CD4-positive, alpha-beta T cell treated with Interleukin-12 subunit alpha and Interleukin-12 subunit beta, for 1 hour (primary cell): ENCODE data around the gene CELSR2.
"Not testable (repeated sequence)": the region's sequence is repeated elsewhere in the genome, so short reads cannot be mapped to it uniquely, and the experiment has no call there.

ENCODE experiments used
- DNase-seq: peaks from one replicate; pipeline ENCODE4 v3.0.0-alpha.2; 2020

CELSR2 gene, protein sequence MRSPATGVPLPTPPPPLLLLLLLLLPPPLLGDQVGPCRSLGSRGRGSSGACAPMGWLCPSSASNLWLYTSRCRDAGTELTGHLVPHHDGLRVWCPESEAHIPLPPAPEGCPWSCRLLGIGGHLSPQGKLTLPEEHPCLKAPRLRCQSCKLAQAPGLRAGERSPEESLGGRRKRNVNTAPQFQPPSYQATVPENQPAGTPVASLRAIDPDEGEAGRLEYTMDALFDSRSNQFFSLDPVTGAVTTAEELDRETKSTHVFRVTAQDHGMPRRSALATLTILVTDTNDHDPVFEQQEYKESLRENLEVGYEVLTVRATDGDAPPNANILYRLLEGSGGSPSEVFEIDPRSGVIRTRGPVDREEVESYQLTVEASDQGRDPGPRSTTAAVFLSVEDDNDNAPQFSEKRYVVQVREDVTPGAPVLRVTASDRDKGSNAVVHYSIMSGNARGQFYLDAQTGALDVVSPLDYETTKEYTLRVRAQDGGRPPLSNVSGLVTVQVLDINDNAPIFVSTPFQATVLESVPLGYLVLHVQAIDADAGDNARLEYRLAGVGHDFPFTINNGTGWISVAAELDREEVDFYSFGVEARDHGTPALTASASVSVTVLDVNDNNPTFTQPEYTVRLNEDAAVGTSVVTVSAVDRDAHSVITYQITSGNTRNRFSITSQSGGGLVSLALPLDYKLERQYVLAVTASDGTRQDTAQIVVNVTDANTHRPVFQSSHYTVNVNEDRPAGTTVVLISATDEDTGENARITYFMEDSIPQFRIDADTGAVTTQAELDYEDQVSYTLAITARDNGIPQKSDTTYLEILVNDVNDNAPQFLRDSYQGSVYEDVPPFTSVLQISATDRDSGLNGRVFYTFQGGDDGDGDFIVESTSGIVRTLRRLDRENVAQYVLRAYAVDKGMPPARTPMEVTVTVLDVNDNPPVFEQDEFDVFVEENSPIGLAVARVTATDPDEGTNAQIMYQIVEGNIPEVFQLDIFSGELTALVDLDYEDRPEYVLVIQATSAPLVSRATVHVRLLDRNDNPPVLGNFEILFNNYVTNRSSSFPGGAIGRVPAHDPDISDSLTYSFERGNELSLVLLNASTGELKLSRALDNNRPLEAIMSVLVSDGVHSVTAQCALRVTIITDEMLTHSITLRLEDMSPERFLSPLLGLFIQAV (N-terminal part only)

DNA sequence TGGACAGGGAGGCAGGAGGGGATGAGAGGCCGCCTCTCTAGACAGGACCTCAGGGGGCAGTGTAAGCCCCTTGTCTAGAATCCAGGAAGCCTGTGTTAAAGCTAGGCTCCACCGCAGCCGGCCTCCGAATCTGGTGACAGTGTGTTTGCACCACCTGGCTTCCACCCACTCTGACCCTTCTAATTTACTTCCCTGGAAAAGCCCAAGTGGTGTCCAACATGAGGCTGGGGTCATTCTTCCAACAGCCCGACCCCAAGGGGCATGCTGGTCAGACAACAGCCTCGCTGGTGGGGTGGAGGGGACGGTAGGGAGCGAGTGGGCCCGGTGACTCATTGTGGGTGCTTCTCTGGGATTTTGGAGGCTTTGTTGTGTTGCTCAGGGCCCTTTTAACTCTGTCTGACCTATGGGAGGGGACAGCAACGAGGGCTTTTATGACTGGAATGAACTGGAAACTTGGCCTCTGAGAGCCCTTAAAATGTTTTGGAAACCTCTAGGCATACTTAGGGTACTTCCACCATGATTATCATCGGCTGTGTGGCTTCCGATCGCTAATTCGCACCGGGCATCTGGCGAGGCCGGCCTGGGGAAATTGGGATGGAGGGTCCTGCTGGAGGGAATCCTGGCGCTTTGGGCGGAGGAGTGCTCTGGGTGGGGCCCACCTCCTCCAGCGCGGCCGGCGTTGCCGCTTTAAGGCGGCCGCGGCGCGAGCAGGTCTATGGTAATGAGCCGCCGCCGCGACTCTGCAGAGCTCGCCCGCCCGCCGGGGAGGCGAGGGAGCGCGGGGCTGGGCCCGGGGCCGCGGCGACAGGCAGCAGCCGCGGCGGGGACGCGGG, at the start of gene CELSR2:
Gene CELSR2 (plus strand): TSS at position 743 of the 833 bp plus-strand sequence. CDS start 541 bp downstream, outside the sequence.
- peak; percentile 67 for DNase-seq

DNA sequence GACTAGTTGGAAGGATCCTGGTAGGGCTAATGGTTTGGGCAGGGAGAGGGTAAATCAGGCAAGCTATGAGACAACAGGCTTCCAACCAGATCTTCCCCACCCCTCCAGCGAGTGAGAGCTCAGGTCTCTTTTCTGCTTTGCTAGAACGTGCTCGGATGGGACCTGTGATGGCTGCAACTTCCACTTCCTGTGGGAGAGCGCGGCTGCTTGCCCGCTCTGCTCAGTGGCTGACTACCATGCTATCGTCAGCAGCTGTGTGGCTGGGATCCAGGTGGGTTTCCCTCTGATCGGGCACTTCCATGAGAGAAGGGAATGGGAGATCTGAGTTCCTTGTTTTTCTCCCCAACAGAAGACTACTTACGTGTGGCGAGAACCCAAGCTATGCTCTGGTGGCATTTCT, 49.6 kb upstream of the CELSR2 start:
- no peak for DNase-seq

DNA sequence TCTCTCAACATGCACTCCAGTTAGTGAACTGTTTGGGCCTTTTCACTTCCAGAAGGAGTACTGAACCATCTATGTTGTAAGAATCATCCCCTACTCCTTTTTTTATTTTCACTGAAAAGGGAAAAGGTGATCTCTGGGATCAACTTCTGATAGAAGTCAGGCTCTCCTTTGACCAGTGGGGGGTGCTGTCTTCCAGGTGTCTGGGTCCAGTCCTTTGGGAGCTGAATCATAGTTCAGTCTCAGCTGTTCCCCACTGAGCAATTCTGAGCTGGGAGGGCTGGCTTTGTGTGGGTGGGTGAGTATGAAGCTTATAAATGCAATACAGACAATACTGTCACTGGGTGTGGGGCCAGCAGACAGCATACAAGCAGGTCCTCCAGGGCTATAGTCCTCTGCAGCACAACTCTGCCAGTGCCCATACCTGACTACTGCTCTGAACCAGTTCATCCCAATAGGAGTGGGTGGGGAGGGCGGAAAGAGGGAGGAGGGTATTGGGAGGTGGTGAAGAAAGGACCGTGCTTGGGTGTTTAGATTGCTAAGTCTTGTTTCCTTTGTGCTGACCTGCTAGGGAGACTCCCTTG, 48.1 kb upstream of the CELSR2 start:
- DNase-seq, result peak; percentile 24

DNA sequence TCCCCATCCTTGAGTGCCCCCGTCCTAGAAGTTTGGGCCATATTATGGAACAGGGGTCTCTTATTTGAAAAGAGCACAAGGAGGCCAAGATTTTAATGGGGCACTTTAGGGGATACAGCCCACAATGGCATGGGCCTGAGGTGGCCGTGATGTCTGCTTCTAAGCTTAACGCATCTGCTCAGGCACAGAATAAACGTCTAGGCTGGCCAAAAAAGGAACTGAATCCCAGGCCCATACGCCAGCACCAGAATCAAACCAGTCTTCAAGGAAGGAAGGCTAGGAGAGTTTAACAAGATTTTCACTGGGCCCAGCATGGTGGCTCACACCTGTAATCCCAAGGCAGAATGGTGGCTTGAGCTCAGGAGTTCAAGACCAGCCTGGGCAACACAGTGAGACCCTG, 44.9 kb upstream of the CELSR2 start:
- DNase-seq, result no peak

DNA sequence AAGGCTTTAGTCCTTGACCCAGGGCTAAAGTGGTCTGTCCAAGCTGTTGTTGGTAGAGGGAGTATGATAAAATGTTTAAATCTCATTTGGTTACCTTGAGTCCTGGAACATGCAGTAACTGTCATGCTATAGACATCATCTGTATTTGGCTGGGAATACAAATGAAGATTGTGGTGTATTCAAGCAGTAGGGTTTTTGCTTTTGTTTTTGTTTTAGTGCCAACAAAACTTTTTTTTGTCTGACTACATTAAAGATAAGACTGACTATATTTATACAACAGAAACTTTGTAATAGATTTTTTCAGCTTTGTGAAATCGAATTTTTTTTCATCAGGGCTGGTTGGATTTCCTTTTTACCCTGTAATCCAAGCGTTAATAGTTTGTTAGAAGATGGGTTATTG, 43.0 kb upstream of the CELSR2 start:
- DNase-seq, result no peak

DNA sequence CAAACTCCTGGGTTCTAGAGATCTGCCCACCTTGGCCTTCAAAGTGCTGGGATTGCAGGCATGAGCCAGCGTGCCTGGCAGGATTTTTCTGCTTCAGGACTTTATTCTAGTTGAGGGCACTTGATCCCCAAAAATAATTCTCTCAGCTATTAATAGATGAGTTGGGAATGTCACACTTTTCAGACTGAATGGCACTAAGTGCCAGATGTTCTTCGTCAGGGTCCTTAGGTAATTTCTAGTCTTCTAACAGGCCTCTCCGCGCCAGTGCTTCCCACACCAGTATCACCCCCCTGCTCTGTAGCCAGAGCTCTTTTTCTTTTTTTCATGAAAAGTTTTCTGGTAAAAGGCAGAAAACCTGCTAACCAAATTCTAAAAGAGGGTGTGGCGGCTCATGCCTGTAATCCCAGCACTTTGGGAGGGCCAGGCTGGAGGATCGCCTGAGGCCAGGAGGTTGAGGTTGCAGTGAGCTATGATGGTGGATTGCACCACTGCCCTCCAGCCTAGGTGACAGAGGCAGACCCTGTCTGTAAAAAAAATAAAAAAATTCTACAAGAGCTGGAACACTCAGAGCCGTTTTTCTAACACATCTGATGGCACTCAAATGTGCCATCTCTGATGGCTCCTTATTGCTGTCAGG, 41.8 kb upstream of the CELSR2 start:
- DNase-seq, result no peak

DNA sequence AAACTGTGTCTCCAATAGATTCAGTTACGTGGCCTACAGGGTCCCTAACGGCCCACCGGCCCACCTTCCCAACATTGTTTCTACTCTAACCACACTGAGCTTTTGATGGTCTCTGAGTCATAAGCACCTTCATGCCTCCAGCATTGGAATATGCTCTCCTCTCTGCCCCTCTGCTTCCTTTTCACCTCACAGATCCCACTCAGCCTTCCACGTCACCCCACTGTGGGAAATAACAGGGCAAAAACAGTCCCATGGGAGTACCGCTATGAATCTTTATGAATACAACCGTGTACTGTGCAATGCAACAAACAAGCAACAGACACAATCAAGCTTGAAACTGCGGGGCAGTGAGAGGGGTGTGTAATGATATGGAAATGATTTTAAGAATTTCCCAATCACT, 40.9 kb upstream of the CELSR2 start:
- DNase-seq, result no peak

DNA sequence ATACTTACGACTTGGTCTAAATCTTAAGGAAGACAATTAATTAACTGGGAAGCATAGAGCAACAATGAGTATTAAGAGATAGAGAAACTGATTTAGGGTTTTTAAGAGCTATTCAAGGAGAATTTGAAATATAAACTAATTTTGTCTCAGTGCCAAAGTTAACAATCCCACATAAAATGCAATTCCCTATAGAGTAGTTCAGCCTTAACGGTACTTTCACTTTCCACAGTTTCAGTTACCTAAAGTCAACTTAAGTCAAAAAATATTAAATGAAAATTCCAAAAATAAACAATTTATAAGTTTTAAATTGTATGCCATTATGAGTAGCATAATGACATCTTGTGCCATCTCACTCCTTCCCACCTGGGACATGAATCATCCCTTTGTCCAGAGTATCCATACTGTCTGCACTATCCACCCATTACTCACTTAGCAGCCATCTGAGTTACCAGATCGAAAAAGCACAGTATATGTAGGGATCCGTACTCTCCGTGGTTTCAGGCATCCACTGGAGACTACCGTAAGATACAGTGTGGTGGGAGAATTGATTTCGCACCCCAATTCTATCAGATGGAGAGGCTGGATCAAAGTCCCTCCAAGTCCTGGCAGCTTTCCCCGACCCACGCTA, 40.4 kb upstream of the CELSR2 start:
- DNase-seq, result no peak

DNA sequence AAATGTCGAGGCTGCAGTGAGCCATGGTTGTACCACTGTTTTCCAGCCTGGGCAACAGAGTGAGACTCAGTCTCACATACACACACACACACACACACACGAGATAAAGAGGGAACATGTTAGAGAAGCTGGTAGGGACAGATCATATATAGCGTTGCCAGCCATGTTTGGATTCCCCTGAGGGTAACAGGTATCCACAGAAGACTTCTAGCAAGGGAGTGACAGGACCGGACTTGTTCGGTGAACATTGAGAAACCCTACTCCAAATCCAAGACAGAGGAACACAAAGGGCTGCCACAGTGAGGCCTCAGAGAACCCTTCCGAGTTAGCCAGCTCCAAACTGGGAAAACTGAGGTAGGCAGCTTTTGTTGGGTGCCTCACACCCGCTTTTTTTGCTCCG, 39.3 kb upstream of the CELSR2 start:
- DNase-seq, result no peak

DNA sequence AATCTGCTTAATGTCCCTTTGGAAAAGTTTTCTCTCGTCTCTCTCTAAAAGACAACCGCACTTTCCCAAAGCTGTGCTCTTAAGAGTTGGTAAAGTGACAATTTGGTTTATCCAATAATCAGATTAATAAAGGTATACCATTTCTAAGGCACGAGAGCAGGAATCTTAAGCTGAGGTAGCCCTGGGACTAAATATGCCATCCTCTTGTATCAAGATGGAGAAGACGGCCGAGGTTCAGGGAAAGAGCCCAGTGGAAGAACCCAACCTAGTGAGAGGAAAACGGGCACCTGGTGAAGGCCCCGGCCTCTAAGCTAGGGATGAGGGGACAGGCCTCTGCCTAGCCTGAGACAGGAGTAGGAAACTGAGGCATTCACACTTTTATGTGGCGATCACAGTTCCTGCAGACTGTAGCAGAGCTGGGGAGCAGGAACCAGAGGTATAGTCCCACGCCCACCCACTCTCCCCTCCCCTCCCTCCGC, 36.0 kb upstream of the CELSR2 start:
- no peak for DNase-seq

DNA sequence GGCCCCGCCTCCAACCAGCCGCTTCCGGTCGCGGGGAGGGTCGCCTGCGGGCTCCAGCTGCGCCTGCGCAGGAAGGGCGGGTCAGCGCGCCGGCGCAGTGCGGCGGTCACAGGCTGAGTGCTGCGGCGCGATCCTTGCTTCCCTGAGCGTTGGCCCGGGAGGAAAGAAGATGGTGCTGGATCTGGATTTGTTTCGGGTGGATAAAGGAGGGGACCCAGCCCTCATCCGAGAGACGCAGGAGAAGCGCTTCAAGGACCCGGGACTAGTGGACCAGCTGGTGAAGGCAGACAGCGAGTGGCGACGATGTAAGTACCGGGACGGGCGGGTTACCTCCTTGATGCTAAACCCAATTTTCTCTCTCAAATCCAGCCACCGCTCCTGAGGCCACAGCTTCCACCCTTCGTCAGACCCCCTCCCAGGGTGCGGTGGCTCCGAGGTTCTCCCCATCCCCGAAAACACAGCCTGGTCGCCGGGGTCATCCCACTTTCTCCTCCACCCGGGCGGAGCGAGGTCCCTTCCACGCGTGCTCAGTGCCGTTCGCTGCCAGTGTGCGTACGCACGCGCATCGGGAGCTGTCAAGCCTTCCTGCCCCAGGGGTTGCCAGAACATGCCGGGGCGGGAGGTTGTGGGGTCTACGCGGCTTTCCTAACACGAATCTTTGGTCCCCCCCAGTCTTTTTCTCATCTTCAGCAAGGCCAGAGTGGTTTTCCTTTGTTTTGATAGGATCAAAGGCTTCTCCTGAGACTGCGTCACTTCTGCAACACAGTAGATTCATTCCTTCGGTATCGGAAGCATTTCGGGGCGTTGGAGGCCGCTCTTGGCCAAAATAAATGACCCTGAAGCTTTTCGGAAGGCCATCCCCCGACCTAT, 35.3 kb upstream of the CELSR2 start, which contains the start of gene SARS1:
Gene SARS1 (plus strand): TSS at position 95 of the 870 bp plus-strand sequence. CDS start 75 bp downstream, at position 170.
- peak; percentile 91 for DNase-seq

DNA sequence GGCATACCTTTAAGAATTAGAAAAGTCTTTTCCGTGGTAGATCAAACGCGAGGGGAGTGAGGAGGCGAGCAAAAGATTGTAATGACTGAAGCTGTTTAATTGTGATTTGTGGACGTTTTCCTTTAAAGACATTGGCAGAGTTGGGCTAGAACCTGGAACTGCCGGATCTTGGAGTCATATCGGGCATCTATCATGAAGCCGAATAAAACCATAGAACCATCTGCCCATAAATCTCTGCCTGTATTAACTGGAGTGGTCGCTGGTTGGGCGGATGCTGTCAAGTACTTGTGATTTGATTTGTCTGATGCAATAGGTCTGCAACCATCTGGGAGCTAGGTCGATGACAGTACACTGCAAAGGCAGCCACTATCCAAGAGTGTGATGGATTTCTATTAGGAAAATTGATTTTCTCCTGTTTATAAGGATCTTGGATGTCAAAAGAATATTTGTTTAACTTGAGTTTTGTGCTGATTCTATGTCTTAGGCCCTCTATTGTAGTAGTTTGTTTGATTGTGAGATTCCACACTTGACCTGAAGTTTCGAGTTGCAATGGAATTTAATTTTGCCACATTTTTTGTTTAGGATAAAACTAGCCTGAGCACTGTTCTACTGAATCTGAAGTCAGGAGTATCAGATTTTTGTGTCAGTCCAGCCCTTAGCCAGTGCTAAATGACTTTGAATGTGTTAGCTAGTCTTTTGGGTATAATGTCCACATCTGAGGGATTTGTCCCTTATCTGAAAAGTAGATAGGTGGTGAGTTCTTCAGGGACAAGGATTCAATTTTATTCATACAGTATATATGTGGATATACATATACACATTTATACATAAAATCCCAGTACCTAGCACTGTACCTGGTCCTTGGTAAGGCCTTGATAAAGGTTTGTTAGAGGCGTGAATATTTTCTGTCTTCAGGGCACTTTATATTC, 34.4 kb upstream of the CELSR2 start:
- DNase-seq, result peak; percentile 41

DNA sequence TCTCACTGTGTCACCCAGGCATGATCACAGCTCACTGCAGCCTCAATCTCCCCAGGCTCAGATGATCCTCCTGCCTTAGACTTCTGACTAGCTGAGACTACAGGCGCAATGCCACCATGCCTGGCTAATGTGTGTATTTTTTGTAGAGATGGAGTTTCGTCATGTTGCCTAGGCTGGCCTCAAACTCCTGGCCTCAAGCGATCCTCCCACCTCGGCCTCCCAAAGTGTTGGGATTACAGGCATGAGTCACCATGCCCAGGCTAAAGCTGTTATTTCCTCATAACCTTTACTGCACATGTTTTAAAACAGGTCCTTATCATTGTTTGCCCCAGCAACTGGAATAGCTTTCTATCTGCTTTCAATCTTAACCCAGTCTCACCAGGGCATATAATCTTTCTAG, 32.7 kb upstream of the CELSR2 start:
- DNase-seq, result no peak

DNA sequence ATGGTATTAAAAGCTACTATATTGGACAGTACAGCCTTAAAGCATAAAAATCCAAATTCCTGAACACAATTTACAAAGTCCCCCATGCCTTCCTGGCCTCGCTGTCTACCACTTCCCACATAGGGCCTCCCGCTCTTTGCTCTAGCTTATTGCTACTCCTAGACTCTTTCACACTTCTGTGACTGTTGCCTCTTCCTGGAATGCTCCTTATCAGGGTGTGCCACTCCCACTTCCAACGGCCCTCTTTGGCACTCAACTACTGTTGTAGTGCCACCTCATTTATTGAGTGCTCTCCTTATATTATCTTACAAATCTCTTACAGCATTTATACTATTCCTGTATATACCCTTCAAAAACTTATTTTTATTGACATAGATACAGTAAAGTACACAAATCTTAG, 30.8 kb upstream of the CELSR2 start:
- no peak for DNase-seq

DNA sequence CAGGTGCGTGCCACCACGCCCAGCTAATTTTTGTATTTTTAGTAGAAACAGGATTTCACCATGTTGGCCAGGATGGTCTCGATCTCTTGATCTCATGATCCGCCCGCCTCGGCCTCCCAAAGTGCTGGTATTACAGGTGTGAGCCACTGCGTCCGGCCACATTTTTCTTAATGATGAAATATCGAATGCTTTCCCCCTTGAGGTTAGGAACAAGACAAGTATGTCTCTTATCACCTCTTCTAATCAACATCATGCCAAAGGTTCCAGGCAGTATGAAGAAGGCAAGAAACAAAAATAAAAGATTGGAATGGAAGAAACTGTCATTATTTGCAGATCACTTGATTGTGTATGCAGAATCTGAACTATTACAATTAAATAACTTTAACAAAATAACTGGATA, 28.1 kb upstream of the CELSR2 start:
- not testable (repeated sequence) for DNase-seq

DNA sequence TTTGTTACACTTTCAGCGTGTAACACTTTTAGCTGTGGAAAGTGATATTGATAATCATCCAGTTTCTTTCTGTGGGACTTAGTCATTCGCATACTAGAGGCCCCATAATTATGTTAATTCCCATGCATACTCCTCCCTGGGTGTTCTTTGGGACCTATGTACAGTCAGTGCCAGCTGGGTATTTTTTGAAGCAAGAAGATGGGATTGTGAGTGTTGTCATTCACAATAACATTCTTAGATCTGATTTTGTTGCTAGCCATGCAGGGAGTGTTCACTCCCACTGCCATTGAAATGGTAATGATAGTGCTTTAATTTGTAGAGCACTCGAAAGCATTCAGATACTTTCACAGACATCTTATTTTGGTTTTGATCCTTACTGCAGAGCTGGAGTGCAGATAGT, 24.0 kb upstream of the CELSR2 start:
- no peak for DNase-seq

DNA sequence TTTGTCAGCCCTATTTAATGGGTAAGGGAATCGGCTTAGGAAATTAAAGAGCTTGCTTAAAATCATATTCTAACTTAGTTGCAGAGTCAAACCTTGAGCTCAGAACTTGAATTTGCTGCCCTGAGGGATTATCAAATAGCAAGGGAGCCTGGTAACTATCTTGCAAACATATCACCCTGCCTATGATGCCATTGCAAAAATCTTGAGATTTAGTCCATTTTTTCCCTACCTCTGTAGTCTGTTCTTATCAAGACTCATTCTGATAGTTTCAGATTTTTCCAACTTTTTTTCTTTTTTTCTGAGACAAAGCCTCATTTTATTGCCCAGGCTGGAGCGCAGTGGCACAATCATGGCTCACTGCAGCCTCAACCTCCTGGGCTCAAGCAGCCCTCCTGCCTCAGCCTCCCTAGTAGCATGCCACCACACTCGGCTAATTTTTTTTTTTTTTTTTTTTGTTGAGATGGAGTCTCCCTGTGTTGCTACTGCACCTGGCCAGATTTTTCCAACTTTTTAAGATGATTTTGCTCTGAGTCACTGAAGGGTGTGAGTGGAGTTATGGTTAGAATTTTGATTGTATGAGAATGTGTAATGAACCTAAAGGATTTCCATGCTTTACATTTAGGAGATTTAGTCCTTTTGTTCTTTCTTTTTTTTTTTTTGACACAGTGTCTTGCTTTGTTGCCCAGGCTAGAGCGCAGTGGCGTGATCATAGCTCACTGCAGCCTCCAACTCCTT, 23.5 kb upstream of the CELSR2 start:
- DNase-seq, result no peak

DNA sequence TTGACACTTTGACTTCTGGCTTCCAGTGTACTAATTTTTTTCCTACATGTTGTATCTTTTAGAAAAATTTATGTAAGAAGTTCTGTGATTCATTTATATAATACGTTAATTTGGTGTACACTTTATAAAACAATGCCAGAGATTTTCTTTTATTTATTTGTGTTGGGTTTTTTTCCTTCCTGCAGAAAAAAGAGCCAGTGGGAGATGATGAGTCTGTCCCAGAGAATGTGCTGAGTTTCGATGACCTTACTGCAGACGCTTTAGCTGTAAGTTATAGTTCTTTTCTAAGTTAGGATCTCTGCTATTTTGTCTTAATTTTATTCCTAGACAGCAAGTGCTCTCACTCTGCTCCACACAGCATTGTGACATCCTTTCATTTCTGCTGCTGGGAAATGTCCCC, 21.2 kb upstream of the CELSR2 start:
- no peak for DNase-seq
